K562 (cell line): ENCODE results near the gene AKAP6. TPM values are rescaled to one million over a fixed set of nuclear protein-coding genes. Genes with fewer than 3 reads are reported as not detected.

Experiments used
- ATAC-seq: fragments of 200-7000 bp; cut with Tn5 transposase; 3 replicates; pipeline ENCODE4 v1.9.1; 2020; ENCODE audit warnings: moderate library complexity
- BruUV-seq: library from RNA; stranded (reverse); fragments of 400-500 nt; replicated peaks from 2 replicates; lab custom pipeline; 2021; lab: Mats Ljungman, UMichigan
- CTCF ChIA-PET: fragments of 300-600 bp; formaldehyde crosslinking; extraction: SDS; loops from one replicate; lab custom pipeline; 2021; ENCODE audit warnings: low intra/inter-chr PET ratio; lab: Yijun Ruan, JAX
- POLR2A ChIA-PET: fragments of 300-600, 350-650 bp; sonication (Branson Sonifier 250); formaldehyde crosslinking; extraction: SDS; loops from one replicate; lab custom pipeline; 2021; ENCODE audit warnings: antibody characterized with exemption, inconsistent platforms; lab: Yijun Ruan, JAX
- DNase-seq, 4 experiments: peaks; one replicate each; pipeline versions ENCODE4 v3.0.0 to v3.0.0-alpha.2; 2011 to 2018; ENCODE audit warnings: low spot score in 3 of 4, mixed read lengths in 3 of 4; ENCODE audit errors: extremely low read depth in 1 of 4
- FAIRE-seq: peaks from 2 replicates; lab custom pipeline; 2011; peaks lifted over from hg19 to GRCh38; lab: Jason Lieb, UNC
- H2AFZ ChIP-seq: 2 replicates; pipeline ENCODE4 v1.6.0; 2011; ENCODE audit warnings: low read depth, low read length, control low read depth, inconsistent platforms
- H3K27ac ChIP-seq: fragments of 200-600 bp; 3 replicates; pipeline ENCODE4 v1.8.0; 2011; ENCODE audit warnings: low read depth, mild to moderate bottlenecking, control low read depth, inconsistent platforms, low read length, moderate library complexity, mixed read lengths; ENCODE audit errors: extremely low read depth
- H3K27me3 ChIP-seq, 2 experiments: fragments of 300-600 bp in 1 of 2; 2 replicates in 1 of 2; 3 replicates in 1 of 2; pipeline versions ENCODE4 v1.6.0 to v1.8.0; 2011; ENCODE audit warnings: inconsistent platforms in 2 of 2, low read length in 2 of 2, mild to moderate bottlenecking in 1 of 2, mixed read lengths in 1 of 2, moderate library complexity in 1 of 2; ENCODE audit not compliant: control insufficient read depth in 2 of 2, insufficient read depth in 2 of 2
- H3K36me3 ChIP-seq: fragments of 300-600 bp; 3 replicates; pipeline ENCODE4 v1.8.0; 2011; ENCODE audit warnings: mild to moderate bottlenecking, low read length, inconsistent platforms; ENCODE audit not compliant: control insufficient read depth, insufficient read depth
- H3K4me1 ChIP-seq, 2 experiments: fragments of 200-600 bp in 1 of 2; replicated peaks in 1 of 2; 2 replicates in 1 of 2; 3 replicates in 1 of 2; pipeline versions ENCODE4 v1.5.1 to v1.8.0; 2011; ENCODE audit warnings: inconsistent platforms in 2 of 2, low read length in 2 of 2, mild to moderate bottlenecking in 1 of 2, mixed read lengths in 1 of 2, moderate library complexity in 1 of 2; ENCODE audit not compliant: control insufficient read depth in 2 of 2, insufficient read depth in 2 of 2
- H3K4me2 ChIP-seq: 2 replicates; pipeline ENCODE4 v1.6.1; 2011; ENCODE audit warnings: low read length, control low read depth, inconsistent platforms, mixed read lengths; ENCODE audit not compliant: insufficient read depth
- H3K4me3 ChIP-seq: fragments of 200-600 bp; sonication (generic), shearing (Covaris generic); 2 replicates; pipeline ENCODE4 v1.5.1; 2016; ENCODE audit warnings: control low read depth, inconsistent platforms
- H3K79me2 ChIP-seq: fragments of 200-600 bp; 3 replicates; pipeline ENCODE4 v1.8.0; 2011; ENCODE audit warnings: low read length, inconsistent platforms; ENCODE audit not compliant: control insufficient read depth, insufficient read depth
- H3K9ac ChIP-seq, 2 experiments: 2 replicates each; pipeline versions ENCODE4 v1.6.0 to v1.6.1; 2011; ENCODE audit warnings: low read depth in 2 of 2, low read length in 2 of 2, control low read depth in 1 of 2, inconsistent platforms in 1 of 2, mild to moderate bottlenecking in 1 of 2, mixed read lengths in 1 of 2; ENCODE audit not compliant: insufficient read depth in 1 of 2
- H3K9me1 ChIP-seq: one replicate; pipeline ENCODE4 v1.6.0; 2011; ENCODE audit warnings: inconsistent platforms, mild to moderate bottlenecking, low read length, moderate library complexity; ENCODE audit not compliant: control insufficient read depth, insufficient read depth
- H3K9me3 ChIP-seq: replicated peaks from 2 replicates; pipeline ENCODE4 v1.5.1; 2011; ENCODE audit warnings: low read depth, low read length, inconsistent platforms; ENCODE audit not compliant: control insufficient read depth, insufficient read depth
- H4K20me1 ChIP-seq: replicated peaks from 2 replicates; pipeline ENCODE4 v1.6.1; 2011; ENCODE audit warnings: low read length, inconsistent platforms, mixed read lengths; ENCODE audit not compliant: control insufficient read depth, insufficient read depth
- BHLHE40 ChIP-seq: IDR thresholded peaks from 2 replicates; pipeline ENCODE4 v1.6.1; 2011; ENCODE audit warnings: low read length, improper control_type of control experiment
- CREB1 ChIP-seq, 2 experiments: sonication (generic) in 1 of 2; formaldehyde crosslinking in 1 of 2; IDR thresholded peaks; 2 replicates each; pipeline versions ENCODE4 v1.6.1 to v1.8.0; 2012 to 2022; ENCODE audit warnings: inconsistent platforms in 1 of 2, mild to moderate bottlenecking in 1 of 2, missing genetic modification reagents in 1 of 2, moderate library complexity in 1 of 2
- KLF13 ChIP-seq: fragments of 450-650 bp; IDR thresholded peaks from 2 replicates; pipeline ENCODE4 v1.6.1; 2016; ENCODE audit warnings: missing genetic modification characterization, low read depth, mild to moderate bottlenecking, missing compliant biosample characterization, moderate library complexity, borderline replicate concordance
- PHB ChIP-seq: fragments of 250-450 bp; sonication (Bioruptor Pico); IDR thresholded peaks from 2 replicates; pipeline ENCODE4 v1.5.0; 2021
- PRPF4 ChIP-seq: fragments of 200-400 bp; formaldehyde crosslinking; IDR thresholded peaks from one replicate; pipeline ENCODE4 v1.6.1; 2017; ENCODE audit warnings: low read length, low read depth, mild to moderate bottlenecking; ENCODE audit not compliant: insufficient read depth, poor library complexity, severe bottlenecking
- PTBP1 ChIP-seq: fragments of 200-400 bp; formaldehyde crosslinking; IDR thresholded peaks from 2 replicates; pipeline ENCODE4 v1.6.1; 2017; ENCODE audit warnings: low read depth, low read length
- SMARCA5 ChIP-seq: fragments of 450-650 bp; IDR thresholded peaks from 2 replicates; pipeline ENCODE4 v1.6.1; 2016
- STAG1 ChIP-seq: sonication (generic); formaldehyde crosslinking; IDR thresholded peaks from 2 replicates; pipeline ENCODE4 v1.5.0; 2020; ENCODE audit warnings: missing genetic modification reagents, borderline replicate concordance
- ZFP91 ChIP-seq: sonication (generic); formaldehyde crosslinking; IDR thresholded peaks from 2 replicates; pipeline ENCODE4 v1.8.0; 2022; ENCODE audit warnings: mild to moderate bottlenecking, missing genetic modification reagents
- WGBS: fragments of 100-300 bp; shearing (Covaris generic); methylation state at CpG from one replicate; pipeline ENCODE4 v1.1.6; 2016; ENCODE audit warnings: low coverage, mixed read lengths; ENCODE audit not compliant: insufficient coverage; ENCODE audit errors: missing lambda C conversion rate; 5-methylcytosine and 5-hydroxymethylcytosine counted together
- in situ Hi-C: fragments of 300-500 bp; cut with MboI; formaldehyde crosslinking; loops from 4 replicates; pipeline ENCODE4 v1.15.0; 2018; ENCODE audit warnings: inconsistent platforms, mixed read lengths
- intact Hi-C: fragments of 100-400 bp; cut with micrococcal nuclease; formaldehyde crosslinking; loops from 2 replicates; pipeline ENCODE4 v1.14.2; 2022
- polyA plus RNA-seq, 8 experiments: library from polyadenylated mRNA; depleted of rRNA in 4 of 8; stranded (reverse) in 5 of 8; unstranded in 3 of 8; fragments of >200 nt; fragmentation: Nextera tagmentation in 2 of 8; fragmentation: Illumina TruSeq in 1 of 8; extraction: Ambion mirVana in 2 of 8; extraction: Trizol in 1 of 8; gene quantifications; 2 replicates each; pipeline versions ENCODE4 v1.2.1 to v1.2.3, GENCODE V29; 2011 to 2014; ENCODE audit warnings: inconsistent platforms in 1 of 8, missing spikeins in 1 of 8
- total RNA-seq, 7 experiments: library from RNA; depleted of rRNA in 6 of 7; stranded (reverse); fragments of >200 nt in 6 of 7; fragmentation: Illumina TruSeq in 2 of 7; extraction: Trizol in 2 of 7; gene quantifications; 2 replicates each; pipeline versions ENCODE4 v1.2.1 to v1.2.3, GENCODE V29; 2011 to 2021; ENCODE audit warnings: low replicate concordance in 1 of 7

AKAP6 gene
- total and polyA plus RNA-seq, 9 of the 15 experiments (the other 6 are each of a cell fraction or from before 2014, with no cell fraction given), result 0.03 to 1.7 (median 0.48) TPM

GRCh38 chr14:32761381-32761968, 432.4 kb downstream of the AKAP6 start:
- H3K27me3 ChIP-seq, result no peaks in the 10 kb centered on the region
- intact Hi-C loops, result no loop called here
- H3K79me2 ChIP-seq, result no peaks in the 10 kb centered on the region
- no peak overlapping the region for H3K4me2 ChIP-seq
- H3K4me3 ChIP-seq, result no peak overlapping the region
- no peak for ATAC-seq
- H3K9me3 ChIP-seq, result no peaks in the 10 kb centered on the region
- no peaks in the 10 kb centered on the region for H3K4me1 ChIP-seq
- no TSS peak for BruUV-seq
- FAIRE-seq, result no peak
- no peaks in the 10 kb centered on the region for H3K36me3 ChIP-seq
- TF ChIP-seq PTBP1 (no peak), BHLHE40 (no peak), ZFP91 (CRISPR knock-in tag) (no peak), CREB1 (IDR thresholded peaks at IDR 0.05) (no peak), CREB1 (CRISPR knock-in tag; IDR thresholded peaks at IDR 0.05) (no peak), PHB (CRISPR knock-in tag) (no peak), SMARCA5 (no peak), PRPF4 (no peak), STAG1 (CRISPR knock-in tag) (no peak), KLF13 (tag) (no peak)
- in situ Hi-C loops, result no loop called here
- H4K20me1 ChIP-seq, result no peaks in the 10 kb centered on the region
- 0% methylated on average over 5 of the region's 5 CpGs for whole genome bisulfite sequencing
- H2AFZ ChIP-seq, result no peak overlapping the region
- H3K27ac ChIP-seq, result no peak overlapping the region
- no peak overlapping the region for H3K9ac ChIP-seq
- no peaks in the 10 kb centered on the region for H3K9me1 ChIP-seq
- ChIA-PET CTCF (no interaction called here), POLR2A (no interaction called here)
- DNase-seq, result no peak
